H9 (cell line): ENCODE measurements around the gene HS6ST3. TPM values are rescaled to one million over a fixed set of nuclear protein-coding genes. Genes with fewer than 3 reads are reported as not detected.

Source experiments
- DNase-seq: peaks from one replicate; pipeline ENCODE4 v3.0.0-alpha.2; 2017
- H2AFZ ChIP-seq: one replicate; pipeline ENCODE4 v1.6.1; 2013; ENCODE audit warnings: mild to moderate bottlenecking, low read length, control low read depth, moderate library complexity
- H2AK5ac ChIP-seq: 2 replicates; pipeline ENCODE4 v1.6.1; 2013; ENCODE audit warnings: low read length, control low read depth, mixed read lengths; ENCODE audit not compliant: insufficient read length
- H2BK120ac ChIP-seq: one replicate; pipeline ENCODE4 v1.6.1; 2013; ENCODE audit warnings: low read depth, mild to moderate bottlenecking, low read length, control low read depth, inconsistent platforms; ENCODE audit not compliant: poor library complexity, severe bottlenecking
- H2BK12ac ChIP-seq: 2 replicates; pipeline ENCODE4 v1.6.1; 2013; ENCODE audit warnings: low read length, control low read depth, mixed read lengths, low read depth; ENCODE audit not compliant: insufficient read length
- H2BK15ac ChIP-seq: 2 replicates; pipeline ENCODE4 v1.6.1; 2013; ENCODE audit warnings: low read depth, low read length, control low read depth
- H2BK20ac ChIP-seq: one replicate; pipeline ENCODE4 v1.6.1; 2013; ENCODE audit warnings: low read depth, mild to moderate bottlenecking, low read length, control low read depth, inconsistent platforms; ENCODE audit not compliant: poor library complexity, severe bottlenecking
- H2BK5ac ChIP-seq: 2 replicates; pipeline ENCODE4 v1.6.1; 2013; ENCODE audit warnings: low read length, control low read depth, mixed read lengths; ENCODE audit not compliant: insufficient read length
- H3K14ac ChIP-seq: 2 replicates; pipeline ENCODE4 v1.6.1; 2013; ENCODE audit warnings: low read length, control low read depth; ENCODE audit not compliant: insufficient read depth
- H3K18ac ChIP-seq: 2 replicates; pipeline ENCODE4 v1.6.1; 2013; ENCODE audit warnings: low read depth, mild to moderate bottlenecking, mixed read lengths, low read length, control low read depth; ENCODE audit not compliant: insufficient read length
- H3K23ac ChIP-seq: 2 replicates; pipeline ENCODE4 v1.6.1; 2013; ENCODE audit warnings: low read length, control low read depth, mixed read lengths, low read depth; ENCODE audit not compliant: insufficient read length
- H3K23me2 ChIP-seq: 2 replicates; pipeline ENCODE4 v1.6.1; 2013; ENCODE audit warnings: low read depth, mild to moderate bottlenecking, mixed read lengths, low read length, control low read depth; ENCODE audit not compliant: insufficient read length, poor library complexity, severe bottlenecking
- H3K27ac ChIP-seq: 2 replicates; pipeline ENCODE4 v1.5.1; 2013; ENCODE audit warnings: low read length, control low read depth, mixed read lengths, low read depth; ENCODE audit not compliant: insufficient read length
- H3K27me3 ChIP-seq: 2 replicates; pipeline ENCODE4 v1.6.1; 2013; ENCODE audit warnings: low read length, control low read depth, inconsistent platforms; ENCODE audit not compliant: insufficient read depth
- H3K4ac ChIP-seq: 2 replicates; pipeline ENCODE4 v1.6.1; 2013; ENCODE audit warnings: low read depth, mild to moderate bottlenecking, control low read depth, inconsistent platforms, low read length, moderate library complexity
- H3K4me1 ChIP-seq: 2 replicates; pipeline ENCODE4 v1.6.1; 2013; ENCODE audit warnings: low read length, control low read depth, inconsistent platforms; ENCODE audit not compliant: insufficient read depth
- H3K4me2 ChIP-seq: 2 replicates; pipeline ENCODE4 v1.6.1; 2013; ENCODE audit warnings: low read length, control low read depth, mixed read lengths; ENCODE audit not compliant: insufficient read length, insufficient read depth
- H3K56ac ChIP-seq: 2 replicates; pipeline ENCODE4 v1.6.1; 2013; ENCODE audit warnings: low read depth, mild to moderate bottlenecking, mixed read lengths, low read length, control low read depth; ENCODE audit not compliant: insufficient read length
- H3K79me1 ChIP-seq: 2 replicates; pipeline ENCODE4 v1.6.1; 2013; ENCODE audit warnings: low read depth, mild to moderate bottlenecking, moderate library complexity, low read length, control low read depth, inconsistent platforms; ENCODE audit not compliant: insufficient read depth, poor library complexity, severe bottlenecking
- H3K79me2 ChIP-seq: 2 replicates; pipeline ENCODE4 v1.6.1; 2013; ENCODE audit warnings: low read length, control low read depth, inconsistent platforms; ENCODE audit not compliant: insufficient read depth
- H3K9ac ChIP-seq: 2 replicates; pipeline ENCODE4 v1.6.1; 2013; ENCODE audit warnings: low read length, control low read depth, mixed read lengths; ENCODE audit not compliant: insufficient read length; ENCODE audit errors: extremely low read depth
- H3K9me3 ChIP-seq: one replicate; pipeline ENCODE4 v1.6.1; 2013; ENCODE audit warnings: low read depth, low read length, inconsistent platforms; ENCODE audit not compliant: control insufficient read depth
- H3T11ph ChIP-seq: one replicate; pipeline ENCODE4 v1.6.1; 2013; ENCODE audit warnings: mild to moderate bottlenecking, low read length, control low read depth, inconsistent platforms
- H4K20me1 ChIP-seq: one replicate; pipeline ENCODE4 v1.6.1; 2013; ENCODE audit not compliant: control insufficient read depth, insufficient read length, insufficient read depth
- H4K5ac ChIP-seq: 2 replicates; pipeline ENCODE4 v1.6.1; 2013; ENCODE audit warnings: low read depth, mild to moderate bottlenecking, mixed read lengths, low read length, control low read depth; ENCODE audit not compliant: insufficient read length
- H4K8ac ChIP-seq: replicated peaks from 2 replicates; pipeline ENCODE4 v1.6.1; 2013; ENCODE audit warnings: low read length, control low read depth, mixed read lengths, low read depth; ENCODE audit not compliant: insufficient read length
- H4K91ac ChIP-seq: 2 replicates; pipeline ENCODE4 v1.6.1; 2013; ENCODE audit warnings: low read depth, mild to moderate bottlenecking, moderate library complexity, mixed read lengths, low read length, control low read depth; ENCODE audit not compliant: insufficient read length
- H3K27ac Mint-ChIP-seq, 3 experiments: 2 replicates in 2 of 3; 3 replicates in 1 of 3; pipeline ENCODE4 v1.8.0; 2020 to 2021; ENCODE audit warnings: mixed read lengths in 3 of 3, mild to moderate bottlenecking in 1 of 3, moderate library complexity in 1 of 3
- H3K27me3 Mint-ChIP-seq: 2 replicates; pipeline ENCODE4 v1.8.0; 2021; ENCODE audit warnings: low read depth, mild to moderate bottlenecking, moderate library complexity, mixed read lengths
- H3K36me3 Mint-ChIP-seq, 3 experiments: 2 replicates in 2 of 3; 3 replicates in 1 of 3; pipeline ENCODE4 v1.8.0; 2020 to 2021; ENCODE audit warnings: low read depth in 3 of 3, mixed read lengths in 3 of 3; ENCODE audit not compliant: insufficient read depth in 1 of 3
- H3K4me1 Mint-ChIP-seq, 2 experiments: 2 replicates each; pipeline ENCODE4 v1.8.0; 2020; ENCODE audit warnings: mixed read lengths in 2 of 2
- H3K4me3 Mint-ChIP-seq, 2 experiments: 2 replicates in 1 of 2; 3 replicates in 1 of 2; pipeline ENCODE4 v1.8.0; 2020 to 2021; ENCODE audit warnings: mild to moderate bottlenecking in 2 of 2, mixed read lengths in 2 of 2, moderate library complexity in 1 of 2
- H3K9me3 Mint-ChIP-seq, 2 experiments: 2 replicates in 1 of 2; 3 replicates in 1 of 2; pipeline ENCODE4 v1.8.0; 2020; ENCODE audit warnings: mild to moderate bottlenecking in 2 of 2, mixed read lengths in 2 of 2, moderate library complexity in 1 of 2
- WGBS: extraction: QIAGEN DNeasy Blood & Tissue Kit; methylation state at CpG from one replicate; pipeline ENCODE4 v1.1.7; 2013; ENCODE audit warnings: missing lambda C conversion rate, low lambda C conversion rate, mixed read lengths; ENCODE audit not compliant: insufficient read length; ENCODE audit errors: extremely low coverage; 5-methylcytosine and 5-hydroxymethylcytosine counted together
- total RNA-seq: library from RNA; stranded (reverse); gene quantifications from 2 replicates; pipeline ENCODE4 v1.2.1, GENCODE V29; 2021
- TF ChIP-seq, protein P1 (sequence below): fragments of 200-600 bp; sonication (generic); conservative IDR thresholded peaks from 3 replicates; pipeline ENCODE4 v1.8.0; 2021; ENCODE audit warnings: antibody characterized with exemption, mild to moderate bottlenecking

The HS6ST3 gene
- total RNA-seq, 1 experiment from 2014 or later = 0.44 TPM

- Mint-ChIP-seq H3K36me3 (peaks cover 6 to 18% (median 7%) of the 10 kb centered on the region in 3 experiments), H3K4me1 (peaks cover 59 to 62% of the 10 kb centered on the region in 2 experiments), H3K9me3 (peaks cover 7 to 10% of the 10 kb centered on the region in 2 experiments), H3K27me3 (no peaks in the 10 kb centered on the region; the same call in 1 of the 2 replicates), H3K4me3 (peak overlapping the region; percentile 7 to 38; a peak in 3 of 5 replicates), H3K27ac (peak overlapping the region; percentile 66 to 97 (median 96))
- H3T11ph ChIP-seq = peak overlapping the region; percentile 77
- H2BK5ac ChIP-seq = peak overlapping the region; percentile 45
- TF ChIP-seq, protein P1, sequence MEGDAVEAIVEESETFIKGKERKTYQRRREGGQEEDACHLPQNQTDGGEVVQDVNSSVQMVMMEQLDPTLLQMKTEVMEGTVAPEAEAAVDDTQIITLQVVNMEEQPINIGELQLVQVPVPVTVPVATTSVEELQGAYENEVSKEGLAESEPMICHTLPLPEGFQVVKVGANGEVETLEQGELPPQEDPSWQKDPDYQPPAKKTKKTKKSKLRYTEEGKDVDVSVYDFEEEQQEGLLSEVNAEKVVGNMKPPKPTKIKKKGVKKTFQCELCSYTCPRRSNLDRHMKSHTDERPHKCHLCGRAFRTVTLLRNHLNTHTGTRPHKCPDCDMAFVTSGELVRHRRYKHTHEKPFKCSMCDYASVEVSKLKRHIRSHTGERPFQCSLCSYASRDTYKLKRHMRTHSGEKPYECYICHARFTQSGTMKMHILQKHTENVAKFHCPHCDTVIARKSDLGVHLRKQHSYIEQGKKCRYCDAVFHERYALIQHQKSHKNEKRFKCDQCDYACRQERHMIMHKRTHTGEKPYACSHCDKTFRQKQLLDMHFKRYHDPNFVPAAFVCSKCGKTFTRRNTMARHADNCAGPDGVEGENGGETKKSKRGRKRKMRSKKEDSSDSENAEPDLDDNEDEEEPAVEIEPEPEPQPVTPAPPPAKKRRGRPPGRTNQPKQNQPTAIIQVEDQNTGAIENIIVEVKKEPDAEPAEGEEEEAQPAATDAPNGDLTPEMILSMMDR = no peak
- H2BK20ac ChIP-seq = no peak overlapping the region
- no peak overlapping the region for H2AFZ ChIP-seq
- H2BK12ac ChIP-seq = peak overlapping the region; percentile 98
- H4K5ac ChIP-seq = peak overlapping the region; percentile 85
- H3K14ac ChIP-seq = no peak overlapping the region
- H3K18ac ChIP-seq = peak overlapping the region; percentile 96
- peak overlapping the region; percentile 23 for H4K91ac ChIP-seq
- H3K9me3 ChIP-seq = no peaks in the 10 kb centered on the region
- peak overlapping the region; percentile 67 for H3K4me2 ChIP-seq
- H3K9ac ChIP-seq = peak overlapping the region; percentile 51
- no peak overlapping the region; the same call in 1 of the 2 replicates for H3K4ac ChIP-seq
- no peak overlapping the region for H2BK15ac ChIP-seq
- H3K23ac ChIP-seq = no peak overlapping the region
- H3K27ac ChIP-seq = peak overlapping the region; percentile 99
- H3K79me2 ChIP-seq = no peaks in the 10 kb centered on the region
- WGBS = no CpG with 5 or more reads among the region's 7 CpGs
- H4K8ac ChIP-seq = no peak overlapping the region
- no peaks in the 10 kb centered on the region for H3K79me1 ChIP-seq
- no peaks in the 10 kb centered on the region for H3K27me3 ChIP-seq
- H2BK120ac ChIP-seq = peak overlapping the region; percentile 61
- H3K23me2 ChIP-seq = peaks cover 2% of the 10 kb centered on the region
- H2AK5ac ChIP-seq = peak overlapping the region; percentile 65
- H4K20me1 ChIP-seq = no peaks in the 10 kb centered on the region
- H3K56ac ChIP-seq = peak overlapping the region; percentile 65
- peaks cover 4% of the 10 kb centered on the region; the same call in 1 of the 2 replicates for H3K4me1 ChIP-seq
- peak; percentile 30 for DNase-seq
These were observed 205.3 kb downstream of the HS6ST3 start for GRCh38 chr13:96294930-96295881.
